K562 (cell line): Measurements from ENCODE around the gene OR2AG1. TPM values are rescaled to one million over a fixed set of nuclear protein-coding genes. Genes with fewer than 3 reads are reported as not detected.

Experiments used
- ATAC-seq: fragments of 200-7000 bp; cut with Tn5 transposase; 3 replicates; pipeline ENCODE4 v1.9.1; 2020; ENCODE audit warnings: moderate library complexity
- BruUV-seq: library from RNA; stranded (reverse); fragments of 400-500 nt; replicated peaks from 2 replicates; lab custom pipeline; 2021; lab: Mats Ljungman, UMichigan
- CTCF ChIA-PET: fragments of 300-600 bp; formaldehyde crosslinking; extraction: SDS; loops from one replicate; lab custom pipeline; 2021; ENCODE audit warnings: low intra/inter-chr PET ratio; lab: Yijun Ruan, JAX
- POLR2A ChIA-PET: fragments of 300-600, 350-650 bp; sonication (Branson Sonifier 250); formaldehyde crosslinking; extraction: SDS; loops from one replicate; lab custom pipeline; 2021; ENCODE audit warnings: antibody characterized with exemption, inconsistent platforms; lab: Yijun Ruan, JAX
- DNase-seq, 4 experiments: peaks; one replicate each; pipeline versions ENCODE4 v3.0.0 to v3.0.0-alpha.2; 2011 to 2018; ENCODE audit warnings: low spot score in 3 of 4, mixed read lengths in 3 of 4; ENCODE audit errors: extremely low read depth in 1 of 4
- FAIRE-seq: peaks from 2 replicates; lab custom pipeline; 2011; peaks lifted over from hg19 to GRCh38; lab: Jason Lieb, UNC
- H2AFZ ChIP-seq: 2 replicates; pipeline ENCODE4 v1.6.0; 2011; ENCODE audit warnings: low read depth, low read length, control low read depth, inconsistent platforms
- H3K27ac ChIP-seq: fragments of 200-600 bp; 3 replicates; pipeline ENCODE4 v1.8.0; 2011; ENCODE audit warnings: low read depth, mild to moderate bottlenecking, control low read depth, inconsistent platforms, low read length, moderate library complexity, mixed read lengths; ENCODE audit errors: extremely low read depth
- H3K27me3 ChIP-seq, 2 experiments: fragments of 300-600 bp in 1 of 2; 2 replicates in 1 of 2; 3 replicates in 1 of 2; pipeline versions ENCODE4 v1.6.0 to v1.8.0; 2011; ENCODE audit warnings: inconsistent platforms in 2 of 2, low read length in 2 of 2, mild to moderate bottlenecking in 1 of 2, mixed read lengths in 1 of 2, moderate library complexity in 1 of 2; ENCODE audit not compliant: control insufficient read depth in 2 of 2, insufficient read depth in 2 of 2
- H3K36me3 ChIP-seq: fragments of 300-600 bp; 3 replicates; pipeline ENCODE4 v1.8.0; 2011; ENCODE audit warnings: mild to moderate bottlenecking, low read length, inconsistent platforms; ENCODE audit not compliant: control insufficient read depth, insufficient read depth
- H3K4me1 ChIP-seq, 2 experiments: fragments of 200-600 bp in 1 of 2; replicated peaks in 1 of 2; 2 replicates in 1 of 2; 3 replicates in 1 of 2; pipeline versions ENCODE4 v1.5.1 to v1.8.0; 2011; ENCODE audit warnings: inconsistent platforms in 2 of 2, low read length in 2 of 2, mild to moderate bottlenecking in 1 of 2, mixed read lengths in 1 of 2, moderate library complexity in 1 of 2; ENCODE audit not compliant: control insufficient read depth in 2 of 2, insufficient read depth in 2 of 2
- H3K4me2 ChIP-seq: 2 replicates; pipeline ENCODE4 v1.6.1; 2011; ENCODE audit warnings: low read length, control low read depth, inconsistent platforms, mixed read lengths; ENCODE audit not compliant: insufficient read depth
- H3K4me3 ChIP-seq: fragments of 200-600 bp; sonication (generic), shearing (Covaris generic); 2 replicates; pipeline ENCODE4 v1.5.1; 2016; ENCODE audit warnings: control low read depth, inconsistent platforms
- H3K79me2 ChIP-seq: fragments of 200-600 bp; 3 replicates; pipeline ENCODE4 v1.8.0; 2011; ENCODE audit warnings: low read length, inconsistent platforms; ENCODE audit not compliant: control insufficient read depth, insufficient read depth
- H3K9ac ChIP-seq, 2 experiments: 2 replicates each; pipeline versions ENCODE4 v1.6.0 to v1.6.1; 2011; ENCODE audit warnings: low read depth in 2 of 2, low read length in 2 of 2, control low read depth in 1 of 2, inconsistent platforms in 1 of 2, mild to moderate bottlenecking in 1 of 2, mixed read lengths in 1 of 2; ENCODE audit not compliant: insufficient read depth in 1 of 2
- H3K9me1 ChIP-seq: one replicate; pipeline ENCODE4 v1.6.0; 2011; ENCODE audit warnings: inconsistent platforms, mild to moderate bottlenecking, low read length, moderate library complexity; ENCODE audit not compliant: control insufficient read depth, insufficient read depth
- H3K9me3 ChIP-seq: replicated peaks from 2 replicates; pipeline ENCODE4 v1.5.1; 2011; ENCODE audit warnings: low read depth, low read length, inconsistent platforms; ENCODE audit not compliant: control insufficient read depth, insufficient read depth
- H4K20me1 ChIP-seq: replicated peaks from 2 replicates; pipeline ENCODE4 v1.6.1; 2011; ENCODE audit warnings: low read length, inconsistent platforms, mixed read lengths; ENCODE audit not compliant: control insufficient read depth, insufficient read depth
- CBX2 ChIP-seq: fragments of 200-600 bp; sonication (generic); IDR thresholded peaks from one replicate; pipeline ENCODE4 v1.6.1; 2012; ENCODE audit warnings: mild to moderate bottlenecking, low read length, inconsistent platforms; ENCODE audit not compliant: insufficient read depth, poor library complexity, severe bottlenecking
- CEBPG ChIP-seq, 3 experiments: fragments of 200-800 bp in 1 of 3; sonication (Bioruptor generic) in 1 of 3; sonication (generic) in 1 of 3; formaldehyde crosslinking in 1 of 3; IDR thresholded peaks in 2 of 3; conservative IDR thresholded peaks in 1 of 3; 2 replicates each; pipeline versions ENCODE4 v1.6.1 to v1.8.0; 2016 to 2022; ENCODE audit warnings: missing compliant biosample characterization in 2 of 3, missing genetic modification characterization in 2 of 3, mild to moderate bottlenecking in 1 of 3, missing genetic modification reagents in 1 of 3
- CREM ChIP-seq: IDR thresholded peaks from 2 replicates; pipeline ENCODE4 v1.6.1; 2014; ENCODE audit warnings: antibody characterized with exemption, low read depth
- CTCF ChIP-seq, 3 experiments: IDR thresholded peaks in 2 of 3; conservative IDR thresholded peaks in 1 of 3; 2 replicates each; pipeline ENCODE4 v1.5.1; 2011 to 2012; ENCODE audit warnings: low read length in 3 of 3, mild to moderate bottlenecking in 3 of 3, control low read depth in 2 of 3, improper control_type of control experiment in 1 of 3, inconsistent platforms in 1 of 3, low read depth in 1 of 3, mixed read lengths in 1 of 3, moderate library complexity in 1 of 3; ENCODE audit not compliant: insufficient read depth in 2 of 3
- EP400 ChIP-seq: fragments of 450-650 bp; IDR thresholded peaks from 2 replicates; pipeline ENCODE4 v1.6.1; 2017; ENCODE audit warnings: antibody characterized with exemption, mild to moderate bottlenecking, moderate library complexity
- HNRNPLL ChIP-seq: fragments of 200-400 bp; formaldehyde crosslinking; IDR thresholded peaks from 2 replicates; pipeline ENCODE4 v1.6.1; 2017; ENCODE audit warnings: low read length, low read depth, mild to moderate bottlenecking; ENCODE audit not compliant: poor library complexity, severe bottlenecking
- HSF4 ChIP-seq: fragments of 250-450 bp; sonication (Bioruptor Pico); IDR thresholded peaks from 2 replicates; pipeline ENCODE4 v2.1.2; 2022; ENCODE audit warnings: mild to moderate bottlenecking, moderate library complexity, borderline replicate concordance
- MAFF ChIP-seq: IDR thresholded peaks from 2 replicates; pipeline ENCODE4 v1.6.1; 2012; ENCODE audit warnings: low read length, improper control_type of control experiment
- MAFG ChIP-seq: fragments of 450-650 bp; conservative IDR thresholded peaks from 2 replicates; pipeline ENCODE4 v1.6.1; 2016; ENCODE audit warnings: missing genetic modification characterization, missing compliant biosample characterization
- NBN ChIP-seq: fragments of 450-650 bp; IDR thresholded peaks from 2 replicates; pipeline ENCODE4 v1.6.1; 2016; ENCODE audit warnings: low read depth, mild to moderate bottlenecking
- TAF7 ChIP-seq: fragments of 450-650 bp; IDR thresholded peaks from 2 replicates; pipeline ENCODE4 v1.6.1; 2016; ENCODE audit warnings: missing genetic modification characterization, missing compliant biosample characterization
- ZNF316 ChIP-seq: fragments of 450-650 bp; IDR thresholded peaks from 2 replicates; pipeline ENCODE4 v1.6.1; 2016
- ZNF77 ChIP-seq: fragments of 250-450 bp; sonication (Bioruptor Pico); IDR thresholded peaks from 2 replicates; pipeline ENCODE4 v1.5.0; 2020
- WGBS: fragments of 100-300 bp; shearing (Covaris generic); methylation state at CpG from one replicate; pipeline ENCODE4 v1.1.6; 2016; ENCODE audit warnings: low coverage, mixed read lengths; ENCODE audit not compliant: insufficient coverage; ENCODE audit errors: missing lambda C conversion rate; 5-methylcytosine and 5-hydroxymethylcytosine counted together
- in situ Hi-C: fragments of 300-500 bp; cut with MboI; formaldehyde crosslinking; loops from 4 replicates; pipeline ENCODE4 v1.15.0; 2018; ENCODE audit warnings: inconsistent platforms, mixed read lengths
- intact Hi-C: fragments of 100-400 bp; cut with micrococcal nuclease; formaldehyde crosslinking; loops from 2 replicates; pipeline ENCODE4 v1.14.2; 2022
- polyA plus RNA-seq, 8 experiments: library from polyadenylated mRNA; depleted of rRNA in 4 of 8; stranded (reverse) in 5 of 8; unstranded in 3 of 8; fragments of >200 nt; fragmentation: Nextera tagmentation in 2 of 8; fragmentation: Illumina TruSeq in 1 of 8; extraction: Ambion mirVana in 2 of 8; extraction: Trizol in 1 of 8; gene quantifications; 2 replicates each; pipeline versions ENCODE4 v1.2.1 to v1.2.3, GENCODE V29; 2011 to 2014; ENCODE audit warnings: inconsistent platforms in 1 of 8, missing spikeins in 1 of 8
- total RNA-seq, 7 experiments: library from RNA; depleted of rRNA in 6 of 7; stranded (reverse); fragments of >200 nt in 6 of 7; fragmentation: Illumina TruSeq in 2 of 7; extraction: Trizol in 2 of 7; gene quantifications; 2 replicates each; pipeline versions ENCODE4 v1.2.1 to v1.2.3, GENCODE V29; 2011 to 2021; ENCODE audit warnings: low replicate concordance in 1 of 7
- TF ChIP-seq, protein P1 (sequence below): sonication (generic); formaldehyde crosslinking; IDR thresholded peaks from 2 replicates; pipeline ENCODE4 v1.8.1; 2023; ENCODE audit warnings: mild to moderate bottlenecking, missing genetic modification reagents

Gene OR2AG1
- total and polyA plus RNA-seq, 9 of the 15 experiments (the other 6 are each of a cell fraction or from before 2014, with no cell fraction given): 0.05 to 0.11 (median 0.07) TPM; not detected in 5

DNA sequence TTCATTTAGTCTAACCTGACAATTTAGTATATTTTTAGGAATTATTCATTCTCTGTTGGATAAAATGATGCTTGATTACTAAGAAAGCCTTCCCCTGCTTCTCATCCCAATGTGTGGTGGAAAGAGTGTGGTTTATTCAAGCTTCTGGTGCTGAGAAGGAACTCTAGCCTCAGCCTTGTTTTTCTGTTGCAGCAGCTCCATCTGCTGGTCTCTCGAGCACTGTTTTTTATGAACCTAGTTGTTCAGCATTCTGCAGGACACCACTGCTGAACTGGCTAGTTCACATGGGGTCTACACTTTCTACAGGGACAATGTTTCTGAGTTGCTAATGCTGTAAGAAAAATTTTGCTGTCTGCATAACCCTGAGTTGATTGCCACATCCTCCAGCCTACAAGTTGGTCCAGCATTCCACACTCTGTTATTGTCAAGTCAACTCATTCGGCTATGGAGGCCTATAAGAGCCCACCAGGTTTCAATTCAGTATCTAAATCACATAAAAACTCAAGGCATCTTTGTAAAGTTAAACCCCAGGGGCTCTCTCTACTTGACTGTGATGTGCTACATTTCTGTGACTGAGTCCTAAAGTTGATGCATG is 25.4 kb upstream of the OR2AG1 start (continued):
- TF ChIP-seq CTCF (IDR thresholded peaks at IDR 0.05 in 2 of 3, conservative IDR thresholded peaks at IDR 0.05 in 1 of 3; ENCODE audit: insufficient read depth in 2 of 3, low read depth in 1 of 3, low read length in 3 of 3): peak; percentile 75 to 89 (median 84)
- no peak for TF ChIP-seq ZNF77 (CRISPR knock-in tag)
- TF ChIP-seq NBN: no peak
- no peak for TF ChIP-seq HSF4 (CRISPR knock-in tag)
- TF ChIP-seq, all 486 proteins: peak for 9

- Histone ChIP-seq H3K27ac (no peak within 1 kb of the TSS), H3K9me3 (no peaks in the 10 kb centered on the region), H3K4me2 (no peak within 1 kb of the TSS), H3K9ac (no peak within 1 kb of the TSS), H3K27me3 (peaks cover 2 to 4% of the 10 kb centered on the region in 2 experiments; a peak in 2 of 5 replicates), H3K4me3 (no peak within 1 kb of the TSS), H3K36me3 (no peaks in the 10 kb centered on the region), H3K79me2 (no peaks in the 10 kb centered on the region), H3K9me1 (no peaks in the 10 kb centered on the region), H2AFZ (no peak within 1 kb of the TSS), H4K20me1 (no peaks in the 10 kb centered on the region), H3K4me1 (no peaks in the 10 kb centered on the region)
- DNase-seq (peak in 1 of 4 experiments; percentile 11), FAIRE-seq (peak; percentile 15), ATAC-seq (peak; percentile 74; the same call in 2 of the 3 replicates)
- intact Hi-C loops: no loop called here
- ChIA-PET POLR2A (interaction anchor here (0.6 to 1.4 kb wide), 4 partner anchors 17 to 867 kb away, joined by 3 to 4 read pairs (median 3); no protein-coding TSS in a partner anchor), CTCF (no interaction called here)
- in situ Hi-C loops: no loop called here
- WGBS: 29% methylated on average over 4 of the region's 4 CpGs
- BruUV-seq: no TSS peak
- TF ChIP-seq EP400: no peak
- peak; percentile 50; the same call in 1 of the 2 replicates for TF ChIP-seq MAFF
- peak; percentile 52; the same call in 1 of the 2 replicates for TF ChIP-seq ZNF316
- TF ChIP-seq CBX2: no peak
- TF ChIP-seq HNRNPLL: no peak
- no peak; the same call in 1 of the 2 replicates for TF ChIP-seq CEBPG (CRISPR knock-in tag; IDR thresholded peaks at IDR 0.05)
- TF ChIP-seq CEBPG (tag; conservative IDR thresholded peaks at IDR 0.05 in 1 of 2, IDR thresholded peaks at IDR 0.05 in 1 of 2): peak in 1 of 2 experiments; percentile 27; a peak in 2 of 4 replicates
- peak; percentile 56; the same call in 1 of the 2 replicates for TF ChIP-seq MAFG
- TF ChIP-seq, protein P1, sequence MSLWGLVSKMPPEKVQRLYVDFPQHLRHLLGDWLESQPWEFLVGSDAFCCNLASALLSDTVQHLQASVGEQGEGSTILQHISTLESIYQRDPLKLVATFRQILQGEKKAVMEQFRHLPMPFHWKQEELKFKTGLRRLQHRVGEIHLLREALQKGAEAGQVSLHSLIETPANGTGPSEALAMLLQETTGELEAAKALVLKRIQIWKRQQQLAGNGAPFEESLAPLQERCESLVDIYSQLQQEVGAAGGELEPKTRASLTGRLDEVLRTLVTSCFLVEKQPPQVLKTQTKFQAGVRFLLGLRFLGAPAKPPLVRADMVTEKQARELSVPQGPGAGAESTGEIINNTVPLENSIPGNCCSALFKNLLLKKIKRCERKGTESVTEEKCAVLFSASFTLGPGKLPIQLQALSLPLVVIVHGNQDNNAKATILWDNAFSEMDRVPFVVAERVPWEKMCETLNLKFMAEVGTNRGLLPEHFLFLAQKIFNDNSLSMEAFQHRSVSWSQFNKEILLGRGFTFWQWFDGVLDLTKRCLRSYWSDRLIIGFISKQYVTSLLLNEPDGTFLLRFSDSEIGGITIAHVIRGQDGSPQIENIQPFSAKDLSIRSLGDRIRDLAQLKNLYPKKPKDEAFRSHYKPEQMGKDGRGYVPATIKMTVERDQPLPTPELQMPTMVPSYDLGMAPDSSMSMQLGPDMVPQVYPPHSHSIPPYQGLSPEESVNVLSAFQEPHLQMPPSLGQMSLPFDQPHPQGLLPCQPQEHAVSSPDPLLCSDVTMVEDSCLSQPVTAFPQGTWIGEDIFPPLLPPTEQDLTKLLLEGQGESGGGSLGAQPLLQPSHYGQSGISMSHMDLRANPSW: no peak
- TF ChIP-seq CREM: no peak
- no peak for TF ChIP-seq TAF7 (tag)
Measured at GRCh38 chr11:6771926-6772893, 10.6 kb upstream of the OR2AG1 start, which contains the start of gene OR2AG2. TSS of gene OR2AG2 (minus strand) at chr11:6771976. CDS start at chr11:6768957, 3,019 bp downstream.
